Measurements from ENCODE around the gene GNAI3.

GNAI3 gene

DNA sequence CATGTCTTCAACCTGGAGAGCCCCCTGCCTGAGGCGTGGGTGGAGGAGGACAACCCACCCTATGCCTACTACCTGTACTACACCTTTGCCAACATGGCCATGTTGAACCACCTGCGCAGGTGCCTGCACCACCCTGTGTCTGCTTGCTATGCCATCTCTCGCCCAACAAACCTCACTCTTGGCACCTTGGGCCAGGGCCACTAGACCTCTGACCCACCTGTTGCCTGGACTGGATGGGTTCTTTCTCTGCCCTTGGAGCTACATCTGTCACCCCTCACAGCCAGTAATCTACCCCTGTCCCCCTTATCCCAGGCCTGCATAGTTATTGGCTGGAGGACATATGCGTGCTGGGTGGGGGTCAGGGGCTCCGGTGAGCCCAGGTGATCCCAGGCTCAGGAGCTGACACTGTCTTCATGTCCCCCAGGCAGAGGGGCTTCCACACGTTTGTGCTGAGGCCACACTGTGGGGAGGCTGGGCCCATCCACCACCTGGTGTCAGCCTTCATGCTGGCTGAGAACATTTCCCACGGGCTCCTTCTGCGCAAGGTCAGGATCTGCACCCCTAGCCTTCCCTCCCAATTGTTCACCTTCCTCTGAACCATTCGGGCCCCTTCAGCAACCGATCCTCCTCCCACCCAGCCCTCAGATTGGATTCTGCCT is 81.1 kb downstream of the GNAI3 start:
- DNase-seq (ENCODE audit: low spot score in 2 of 2) = no peak
- Histone ChIP-seq H3K4me3 (no peak overlapping the region), H3K27me3 (ENCODE audit: low read depth) (no peaks in the 10 kb centered on the region), H3K36me3 (replicated peaks) (peaks cover 42% of the 10 kb centered on the region), H3K9me3 (no peaks in the 10 kb centered on the region), H3K4me1 (no peaks in the 10 kb centered on the region)
- in situ Hi-C loops (cut with MboI; ENCODE audit: low sequenced_read_pairs) = loop anchor here (5.0 kb wide), 1 partner anchor 82 kb away; the partner anchor contains the start of gene GNAI3

DNA sequence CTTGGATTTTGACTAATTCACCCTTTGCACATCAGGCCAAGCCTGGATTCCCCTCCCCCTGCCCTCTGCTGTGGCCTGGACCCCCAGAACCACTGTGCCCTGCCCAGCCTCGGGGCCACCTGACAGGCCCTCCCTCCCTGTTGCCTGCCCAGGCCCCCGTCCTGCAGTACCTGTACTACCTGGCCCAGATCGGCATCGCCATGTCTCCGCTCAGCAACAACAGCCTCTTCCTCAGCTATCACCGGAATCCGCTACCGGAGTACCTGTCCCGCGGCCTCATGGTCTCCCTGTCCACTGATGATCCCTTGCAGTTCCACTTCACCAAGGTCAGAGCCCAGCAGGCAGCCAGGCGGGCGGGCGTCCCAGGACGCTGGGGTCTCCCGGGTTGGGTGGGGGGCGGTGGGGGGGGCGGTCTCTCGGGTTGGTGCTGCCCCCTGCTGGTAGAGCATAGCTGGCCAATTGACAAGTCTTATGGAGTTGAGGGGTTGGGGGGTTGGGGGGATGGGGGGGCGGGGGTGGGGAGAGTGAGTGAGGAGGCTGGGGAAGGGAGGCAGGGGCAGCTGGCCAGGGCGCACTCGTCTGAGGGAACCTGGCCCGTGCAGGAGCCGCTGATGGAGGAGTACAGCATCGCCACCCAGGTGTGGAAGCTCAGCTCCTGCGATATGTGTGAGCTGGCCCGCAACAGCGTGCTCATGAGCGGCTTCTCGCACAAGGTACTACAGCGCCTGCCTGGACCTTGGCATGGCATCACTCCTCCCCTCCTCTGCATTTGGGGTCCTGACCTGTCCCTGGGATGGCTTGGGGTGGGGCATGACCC is 81.9 kb downstream of the GNAI3 start:
- H3K4me3 ChIP-seq = no peak overlapping the region
- in situ Hi-C loops (cut with MboI; ENCODE audit: low sequenced_read_pairs) = no loop called here
- no peaks in the 10 kb centered on the region for H3K9me3 ChIP-seq
- H3K27me3 ChIP-seq (ENCODE audit: low read depth) = no peaks in the 10 kb centered on the region
- no peaks in the 10 kb centered on the region for H3K4me1 ChIP-seq
- H3K36me3 ChIP-seq (replicated peaks) = peaks cover 42% of the 10 kb centered on the region
- DNase-seq (ENCODE audit: low spot score in 2 of 2) = peak; percentile 1 to 56

DNA sequence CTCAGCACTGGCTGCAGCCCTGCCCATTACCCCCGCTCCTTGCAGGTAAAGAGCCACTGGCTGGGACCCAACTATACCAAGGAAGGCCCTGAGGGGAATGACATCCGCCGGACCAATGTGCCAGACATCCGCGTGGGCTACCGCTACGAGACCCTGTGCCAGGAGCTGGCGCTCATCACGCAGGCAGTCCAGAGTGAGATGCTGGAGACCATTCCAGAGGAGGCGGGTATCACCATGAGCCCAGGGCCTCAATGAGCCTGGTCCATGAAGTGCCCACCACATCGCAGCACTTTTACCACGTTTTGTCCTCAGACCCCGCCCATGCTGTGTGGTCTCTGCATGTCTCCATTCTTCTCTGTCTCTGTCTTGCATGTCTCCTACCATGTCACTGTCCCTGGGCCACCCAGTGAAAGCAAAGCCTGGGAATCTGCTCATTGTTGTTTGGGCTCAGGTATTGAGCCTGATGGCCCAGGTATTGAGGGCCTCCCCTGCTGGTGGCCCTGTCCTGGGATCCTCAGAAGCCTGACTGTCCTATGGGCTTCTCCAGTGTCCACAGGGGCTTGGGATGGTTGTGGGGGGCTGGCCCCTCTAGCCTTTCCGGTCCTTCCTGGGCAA is 82.6 kb downstream of the GNAI3 start:
- in situ Hi-C loops (cut with MboI; ENCODE audit: low sequenced_read_pairs) = no loop called here
- H3K4me3 ChIP-seq = no peak overlapping the region
- no peaks in the 10 kb centered on the region for H3K27me3 ChIP-seq (ENCODE audit: low read depth)
- H3K4me1 ChIP-seq = no peaks in the 10 kb centered on the region
- DNase-seq (ENCODE audit: low spot score in 2 of 2) = peak; percentile 1 to 5
- H3K9me3 ChIP-seq = no peaks in the 10 kb centered on the region
- peaks cover 42% of the 10 kb centered on the region for H3K36me3 ChIP-seq (replicated peaks)

DNA sequence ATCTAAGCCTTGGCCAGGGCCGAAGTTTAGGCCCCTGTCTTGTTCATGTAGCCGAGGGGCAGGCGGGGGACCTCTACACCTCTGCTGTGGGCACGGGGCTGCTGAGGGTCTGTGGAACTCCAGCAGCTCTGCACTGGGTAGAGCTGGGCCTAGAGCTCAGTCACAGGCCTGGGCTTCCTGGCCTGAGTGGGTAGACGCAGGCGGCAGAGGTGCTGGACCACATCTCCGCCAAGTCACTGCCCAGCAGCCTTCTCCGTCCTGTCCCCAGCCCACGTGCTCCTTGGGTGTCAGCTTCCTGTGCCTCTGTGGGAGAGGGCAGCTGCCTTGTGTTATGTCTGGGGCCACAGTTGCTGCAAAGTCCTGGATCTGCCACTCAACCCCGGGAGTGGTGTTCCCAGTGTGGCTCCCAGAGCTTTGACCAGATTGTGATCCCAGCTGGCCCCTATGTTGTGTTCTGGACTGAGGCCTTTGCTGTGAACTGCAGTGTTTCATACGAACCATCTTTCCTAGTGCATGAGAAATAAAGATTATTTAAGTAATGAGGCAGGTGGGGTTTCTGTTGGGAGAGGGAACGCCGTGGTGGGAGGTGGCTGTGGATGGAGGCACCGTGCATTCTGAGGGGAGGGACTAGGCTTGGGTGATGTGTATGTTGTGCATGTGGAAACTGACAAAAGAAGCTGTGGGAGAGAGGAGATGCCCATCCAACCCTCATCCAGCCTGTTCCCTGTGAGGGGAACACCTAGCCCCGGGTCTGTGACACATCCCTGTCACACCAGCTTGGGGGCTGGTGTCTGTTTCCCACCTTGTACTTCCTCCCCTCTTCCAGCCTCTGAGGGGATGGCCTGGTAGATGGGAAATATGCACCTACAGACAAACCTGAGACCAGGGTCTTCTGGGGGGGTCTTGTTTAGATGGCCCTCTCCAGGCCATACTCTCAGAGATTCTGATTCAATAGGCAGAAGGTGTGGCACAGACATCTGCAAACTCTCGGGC is 83.4 kb downstream of the GNAI3 start:
- Histone ChIP-seq H3K27me3 (ENCODE audit: low read depth) (no peaks in the 10 kb centered on the region), H3K36me3 (replicated peaks) (peaks cover 39% of the 10 kb centered on the region), H3K4me1 (no peaks in the 10 kb centered on the region), H3K9me3 (no peaks in the 10 kb centered on the region), H3K4me3 (no peak overlapping the region)
- peak in 1 of 2 experiments; percentile 7 for DNase-seq (ENCODE audit: low spot score in 2 of 2)
- in situ Hi-C loops (cut with MboI; ENCODE audit: low sequenced_read_pairs) = no loop called here

DNA sequence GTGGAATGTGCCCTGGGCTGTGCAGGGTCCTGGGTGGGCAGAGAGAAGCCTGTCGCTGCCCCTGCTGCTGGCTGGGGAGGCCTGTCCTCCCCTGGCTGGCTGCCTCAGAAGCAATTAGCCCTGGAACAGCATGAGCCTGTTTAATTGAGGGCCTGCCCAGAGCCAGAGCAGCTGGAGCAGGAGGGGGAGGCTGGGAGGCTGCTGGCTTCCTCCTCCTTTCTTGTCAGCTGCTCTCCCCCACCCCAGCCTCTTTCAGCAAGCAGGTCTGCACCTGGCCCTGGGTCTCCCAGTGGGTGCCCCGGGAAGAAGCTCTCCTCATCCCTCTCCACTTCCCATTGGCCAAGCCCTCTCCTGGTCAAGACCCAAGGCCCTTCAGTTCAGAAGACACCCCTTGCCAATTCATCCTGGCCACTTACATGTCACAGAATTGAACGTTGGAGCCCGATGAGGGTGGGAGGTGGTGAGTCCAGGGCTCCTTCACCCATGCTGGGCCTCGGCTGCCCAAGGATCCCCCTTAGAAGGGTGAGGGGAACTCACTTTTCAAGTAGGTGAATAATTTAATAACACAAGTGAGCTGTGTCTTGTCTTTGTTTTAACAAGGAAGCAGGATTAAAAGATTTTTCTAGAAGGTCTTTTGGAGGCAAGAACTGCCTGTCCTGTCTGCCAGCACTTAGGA is 84.4 kb downstream of the GNAI3 start:
- H3K9me3 ChIP-seq = no peaks in the 10 kb centered on the region
- in situ Hi-C loops (cut with MboI; ENCODE audit: low sequenced_read_pairs) = no loop called here
- H3K4me1 ChIP-seq = no peaks in the 10 kb centered on the region
- H3K4me3 ChIP-seq = no peak overlapping the region
- peak; percentile 1 to 8 for DNase-seq (ENCODE audit: low spot score in 2 of 2)
- no peaks in the 10 kb centered on the region for H3K27me3 ChIP-seq (ENCODE audit: low read depth)
- H3K36me3 ChIP-seq (replicated peaks) = peaks cover 33% of the 10 kb centered on the region

- no peak overlapping the region for H3K4me3 ChIP-seq
- H3K4me1 ChIP-seq = no peaks in the 10 kb centered on the region
- in situ Hi-C loops (cut with MboI; ENCODE audit: low sequenced_read_pairs) = no loop called here
- H3K36me3 ChIP-seq (replicated peaks) = peaks cover 20% of the 10 kb centered on the region
- no peaks in the 10 kb centered on the region for H3K9me3 ChIP-seq
- DNase-seq (ENCODE audit: low spot score in 2 of 2) = peak in 1 of 2 experiments; percentile 1
- no peaks in the 10 kb centered on the region for H3K27me3 ChIP-seq (ENCODE audit: low read depth)
These were observed 85.9 kb downstream of the GNAI3 start for GRCh38 chr1:109634292-109634691.

DNA sequence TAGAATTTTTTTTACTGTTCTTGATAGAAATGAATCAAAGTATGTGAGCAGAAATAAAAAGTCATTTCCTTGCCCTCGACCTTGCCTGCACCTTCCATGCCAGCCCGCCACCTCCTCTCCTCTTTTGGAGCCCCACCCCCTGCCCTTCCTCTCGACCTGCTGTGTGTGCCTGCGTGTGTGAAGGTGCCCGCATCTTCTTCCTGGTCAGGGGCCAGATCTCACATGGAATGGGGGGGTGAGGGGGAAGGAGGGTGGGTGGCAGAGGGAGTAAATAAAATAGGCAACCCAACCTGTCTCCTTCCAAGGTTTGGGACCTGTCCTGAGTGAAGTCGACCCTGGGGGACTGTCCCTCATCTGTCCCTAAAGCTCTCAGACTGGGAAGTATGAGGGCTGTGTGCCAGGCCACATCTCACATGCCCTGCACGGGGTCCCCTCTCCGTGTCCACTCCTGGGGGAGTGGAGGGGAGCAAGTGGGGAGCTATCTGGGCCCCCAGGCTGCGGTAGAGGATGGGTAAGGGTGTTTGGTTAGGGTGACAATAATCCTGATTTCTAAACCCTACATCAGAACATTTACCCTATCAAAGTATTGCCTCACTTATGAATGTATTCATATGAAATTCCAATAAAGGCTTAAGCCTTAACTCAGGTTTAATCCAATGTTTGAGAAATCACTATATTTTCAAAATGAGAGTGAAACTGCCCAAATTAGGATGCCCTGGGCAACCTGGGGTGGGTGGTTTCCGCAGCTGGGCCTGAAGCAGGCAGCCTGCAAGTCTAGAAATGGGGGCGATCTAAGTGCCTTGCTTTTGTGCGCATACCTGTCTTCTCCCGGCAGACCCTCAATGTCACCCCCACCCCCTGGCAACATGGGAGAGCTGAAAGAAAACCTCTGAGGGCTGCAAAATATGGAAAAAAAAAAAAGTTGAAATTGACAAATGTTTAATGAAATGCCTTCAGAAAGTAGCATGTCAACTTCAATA is 86.6 kb downstream of the GNAI3 start:
- Histone ChIP-seq H3K9me3 (no peaks in the 10 kb centered on the region), H3K4me3 (no peak overlapping the region), H3K36me3 (replicated peaks) (peaks cover 12% of the 10 kb centered on the region), H3K4me1 (no peaks in the 10 kb centered on the region), H3K27me3 (ENCODE audit: low read depth) (no peaks in the 10 kb centered on the region)
- in situ Hi-C loops (cut with MboI; ENCODE audit: low sequenced_read_pairs) = no loop called here
- peak in 1 of 2 experiments; percentile 1 for DNase-seq (ENCODE audit: low spot score in 2 of 2)

GRCh38 chr1:109635862-109636200 is 87.4 kb downstream of the GNAI3 start:
- Histone ChIP-seq H3K36me3 (replicated peaks) (peaks cover 9% of the 10 kb centered on the region), H3K9me3 (no peaks in the 10 kb centered on the region), H3K4me1 (no peaks in the 10 kb centered on the region), H3K27me3 (ENCODE audit: low read depth) (no peaks in the 10 kb centered on the region), H3K4me3 (no peak overlapping the region)
- DNase-seq (ENCODE audit: low spot score in 2 of 2) = no peak
- in situ Hi-C loops (cut with MboI; ENCODE audit: low sequenced_read_pairs) = no loop called here

GRCh38 chr1:109636201-109636952 is 88.0 kb downstream of the GNAI3 start:
- Histone ChIP-seq H3K9me3 (no peaks in the 10 kb centered on the region), H3K4me1 (no peaks in the 10 kb centered on the region), H3K4me3 (no peak overlapping the region), H3K27me3 (ENCODE audit: low read depth) (no peaks in the 10 kb centered on the region), H3K36me3 (replicated peaks) (peaks cover 3% of the 10 kb centered on the region)
- in situ Hi-C loops (cut with MboI; ENCODE audit: low sequenced_read_pairs) = no loop called here
- DNase-seq (ENCODE audit: low spot score in 2 of 2) = peak in 1 of 2 experiments; percentile 1

DNA sequence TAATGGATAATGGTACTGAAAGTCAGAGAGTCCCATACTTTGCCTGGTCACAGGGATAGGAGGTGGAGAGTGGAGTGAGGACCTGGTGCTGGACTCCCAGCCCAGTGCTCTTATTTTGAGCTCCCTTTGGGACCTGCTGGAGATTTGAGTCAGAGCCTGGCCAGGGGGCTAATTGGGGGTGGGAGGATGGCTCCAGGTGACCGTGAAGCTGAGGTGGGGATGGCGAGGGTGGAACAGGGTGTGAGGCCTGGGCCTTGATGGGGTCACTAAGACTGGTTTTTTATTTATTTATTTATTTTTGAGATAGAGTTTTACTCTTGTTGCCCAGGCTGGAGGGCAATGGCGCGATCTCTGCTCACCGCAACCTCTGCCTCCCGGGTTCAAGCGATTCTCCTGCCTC is 89.0 kb downstream of the GNAI3 start:
- H3K27me3 ChIP-seq (ENCODE audit: low read depth) = no peaks in the 10 kb centered on the region
- no peak for DNase-seq (ENCODE audit: low spot score in 2 of 2)
- in situ Hi-C loops (cut with MboI; ENCODE audit: low sequenced_read_pairs) = no loop called here
- no peaks in the 10 kb centered on the region for H3K36me3 ChIP-seq (replicated peaks)
- no peaks in the 10 kb centered on the region for H3K4me1 ChIP-seq
- H3K4me3 ChIP-seq = no peak overlapping the region
- no peaks in the 10 kb centered on the region for H3K9me3 ChIP-seq

DNA sequence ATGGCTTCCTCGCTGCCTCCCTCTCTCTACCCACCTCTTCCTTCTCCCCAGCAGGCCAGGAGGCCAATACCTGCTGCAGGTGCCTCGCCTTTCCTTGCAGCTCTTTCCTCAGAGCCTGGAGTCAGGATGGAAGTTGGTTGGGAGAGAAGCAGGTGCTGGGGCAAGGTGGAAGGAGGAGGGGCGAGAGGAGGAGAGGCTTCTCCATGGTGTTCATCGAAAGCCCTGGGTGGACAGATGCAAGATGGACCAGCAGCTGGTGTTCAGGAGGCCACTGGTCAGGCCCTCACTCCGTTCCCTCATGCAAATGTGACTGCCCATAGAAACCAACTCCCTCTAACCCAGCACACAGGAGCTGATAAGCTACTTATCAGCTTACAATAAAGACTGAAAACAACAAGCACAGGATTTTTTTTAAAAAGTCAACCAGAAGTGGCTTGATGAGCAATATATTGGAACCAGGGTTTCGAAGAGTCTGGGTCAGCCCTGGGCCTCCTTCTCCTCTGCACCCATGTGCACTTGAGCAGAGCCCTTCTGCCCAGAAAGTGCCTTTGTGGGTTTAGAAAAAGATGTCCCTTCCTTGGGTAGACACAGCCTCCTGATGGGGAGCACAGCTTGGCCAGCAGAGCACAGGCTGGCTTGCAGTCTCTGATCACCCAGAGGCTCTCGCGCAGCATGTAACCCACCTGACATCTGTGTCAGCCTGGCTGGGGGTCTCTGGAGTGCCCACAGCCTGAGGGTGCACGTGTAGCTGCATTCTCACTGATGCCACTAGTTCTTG is 90.8 kb downstream of the GNAI3 start:
- Histone ChIP-seq H3K4me3 (no peak overlapping the region), H3K27me3 (ENCODE audit: low read depth) (no peaks in the 10 kb centered on the region), H3K36me3 (replicated peaks) (no peaks in the 10 kb centered on the region), H3K4me1 (peaks cover 7% of the 10 kb centered on the region), H3K9me3 (no peaks in the 10 kb centered on the region)
- no peak for DNase-seq (ENCODE audit: low spot score in 2 of 2)
- in situ Hi-C loops (cut with MboI; ENCODE audit: low sequenced_read_pairs) = no loop called here
